H9 (cell line): ENCODE measurements around the gene LDLRAD4. TPM values are rescaled to one million over a fixed set of nuclear protein-coding genes. Genes with fewer than 3 reads are reported as not detected.

Experiments used
- DNase-seq: peaks from one replicate; pipeline ENCODE4 v3.0.0-alpha.2; 2017
- H2AFZ ChIP-seq: one replicate; pipeline ENCODE4 v1.6.1; 2013; ENCODE audit warnings: mild to moderate bottlenecking, low read length, control low read depth, moderate library complexity
- H2AK5ac ChIP-seq: 2 replicates; pipeline ENCODE4 v1.6.1; 2013; ENCODE audit warnings: low read length, control low read depth, mixed read lengths; ENCODE audit not compliant: insufficient read length
- H2BK120ac ChIP-seq: one replicate; pipeline ENCODE4 v1.6.1; 2013; ENCODE audit warnings: low read depth, mild to moderate bottlenecking, low read length, control low read depth, inconsistent platforms; ENCODE audit not compliant: poor library complexity, severe bottlenecking
- H2BK12ac ChIP-seq: 2 replicates; pipeline ENCODE4 v1.6.1; 2013; ENCODE audit warnings: low read length, control low read depth, mixed read lengths, low read depth; ENCODE audit not compliant: insufficient read length
- H2BK15ac ChIP-seq: 2 replicates; pipeline ENCODE4 v1.6.1; 2013; ENCODE audit warnings: low read depth, low read length, control low read depth
- H2BK20ac ChIP-seq: one replicate; pipeline ENCODE4 v1.6.1; 2013; ENCODE audit warnings: low read depth, mild to moderate bottlenecking, low read length, control low read depth, inconsistent platforms; ENCODE audit not compliant: poor library complexity, severe bottlenecking
- H2BK5ac ChIP-seq: 2 replicates; pipeline ENCODE4 v1.6.1; 2013; ENCODE audit warnings: low read length, control low read depth, mixed read lengths; ENCODE audit not compliant: insufficient read length
- H3K14ac ChIP-seq: 2 replicates; pipeline ENCODE4 v1.6.1; 2013; ENCODE audit warnings: low read length, control low read depth; ENCODE audit not compliant: insufficient read depth
- H3K18ac ChIP-seq: 2 replicates; pipeline ENCODE4 v1.6.1; 2013; ENCODE audit warnings: low read depth, mild to moderate bottlenecking, mixed read lengths, low read length, control low read depth; ENCODE audit not compliant: insufficient read length
- H3K23ac ChIP-seq: 2 replicates; pipeline ENCODE4 v1.6.1; 2013; ENCODE audit warnings: low read length, control low read depth, mixed read lengths, low read depth; ENCODE audit not compliant: insufficient read length
- H3K23me2 ChIP-seq: 2 replicates; pipeline ENCODE4 v1.6.1; 2013; ENCODE audit warnings: low read depth, mild to moderate bottlenecking, mixed read lengths, low read length, control low read depth; ENCODE audit not compliant: insufficient read length, poor library complexity, severe bottlenecking
- H3K27ac ChIP-seq: 2 replicates; pipeline ENCODE4 v1.5.1; 2013; ENCODE audit warnings: low read length, control low read depth, mixed read lengths, low read depth; ENCODE audit not compliant: insufficient read length
- H3K27me3 ChIP-seq: 2 replicates; pipeline ENCODE4 v1.6.1; 2013; ENCODE audit warnings: low read length, control low read depth, inconsistent platforms; ENCODE audit not compliant: insufficient read depth
- H3K4ac ChIP-seq: 2 replicates; pipeline ENCODE4 v1.6.1; 2013; ENCODE audit warnings: low read depth, mild to moderate bottlenecking, control low read depth, inconsistent platforms, low read length, moderate library complexity
- H3K4me1 ChIP-seq: 2 replicates; pipeline ENCODE4 v1.6.1; 2013; ENCODE audit warnings: low read length, control low read depth, inconsistent platforms; ENCODE audit not compliant: insufficient read depth
- H3K4me2 ChIP-seq: 2 replicates; pipeline ENCODE4 v1.6.1; 2013; ENCODE audit warnings: low read length, control low read depth, mixed read lengths; ENCODE audit not compliant: insufficient read length, insufficient read depth
- H3K56ac ChIP-seq: 2 replicates; pipeline ENCODE4 v1.6.1; 2013; ENCODE audit warnings: low read depth, mild to moderate bottlenecking, mixed read lengths, low read length, control low read depth; ENCODE audit not compliant: insufficient read length
- H3K79me1 ChIP-seq: 2 replicates; pipeline ENCODE4 v1.6.1; 2013; ENCODE audit warnings: low read depth, mild to moderate bottlenecking, moderate library complexity, low read length, control low read depth, inconsistent platforms; ENCODE audit not compliant: insufficient read depth, poor library complexity, severe bottlenecking
- H3K79me2 ChIP-seq: 2 replicates; pipeline ENCODE4 v1.6.1; 2013; ENCODE audit warnings: low read length, control low read depth, inconsistent platforms; ENCODE audit not compliant: insufficient read depth
- H3K9ac ChIP-seq: 2 replicates; pipeline ENCODE4 v1.6.1; 2013; ENCODE audit warnings: low read length, control low read depth, mixed read lengths; ENCODE audit not compliant: insufficient read length; ENCODE audit errors: extremely low read depth
- H3K9me3 ChIP-seq: one replicate; pipeline ENCODE4 v1.6.1; 2013; ENCODE audit warnings: low read depth, low read length, inconsistent platforms; ENCODE audit not compliant: control insufficient read depth
- H3T11ph ChIP-seq: one replicate; pipeline ENCODE4 v1.6.1; 2013; ENCODE audit warnings: mild to moderate bottlenecking, low read length, control low read depth, inconsistent platforms
- H4K20me1 ChIP-seq: one replicate; pipeline ENCODE4 v1.6.1; 2013; ENCODE audit not compliant: control insufficient read depth, insufficient read length, insufficient read depth
- H4K5ac ChIP-seq: 2 replicates; pipeline ENCODE4 v1.6.1; 2013; ENCODE audit warnings: low read depth, mild to moderate bottlenecking, mixed read lengths, low read length, control low read depth; ENCODE audit not compliant: insufficient read length
- H4K8ac ChIP-seq: replicated peaks from 2 replicates; pipeline ENCODE4 v1.6.1; 2013; ENCODE audit warnings: low read length, control low read depth, mixed read lengths, low read depth; ENCODE audit not compliant: insufficient read length
- H4K91ac ChIP-seq: 2 replicates; pipeline ENCODE4 v1.6.1; 2013; ENCODE audit warnings: low read depth, mild to moderate bottlenecking, moderate library complexity, mixed read lengths, low read length, control low read depth; ENCODE audit not compliant: insufficient read length
- H3K27ac Mint-ChIP-seq, 3 experiments: 2 replicates in 2 of 3; 3 replicates in 1 of 3; pipeline ENCODE4 v1.8.0; 2020 to 2021; ENCODE audit warnings: mixed read lengths in 3 of 3, mild to moderate bottlenecking in 1 of 3, moderate library complexity in 1 of 3
- H3K27me3 Mint-ChIP-seq: 2 replicates; pipeline ENCODE4 v1.8.0; 2021; ENCODE audit warnings: low read depth, mild to moderate bottlenecking, moderate library complexity, mixed read lengths
- H3K36me3 Mint-ChIP-seq, 3 experiments: 2 replicates in 2 of 3; 3 replicates in 1 of 3; pipeline ENCODE4 v1.8.0; 2020 to 2021; ENCODE audit warnings: low read depth in 3 of 3, mixed read lengths in 3 of 3; ENCODE audit not compliant: insufficient read depth in 1 of 3
- H3K4me1 Mint-ChIP-seq, 2 experiments: 2 replicates each; pipeline ENCODE4 v1.8.0; 2020; ENCODE audit warnings: mixed read lengths in 2 of 2
- H3K4me3 Mint-ChIP-seq, 2 experiments: 2 replicates in 1 of 2; 3 replicates in 1 of 2; pipeline ENCODE4 v1.8.0; 2020 to 2021; ENCODE audit warnings: mild to moderate bottlenecking in 2 of 2, mixed read lengths in 2 of 2, moderate library complexity in 1 of 2
- H3K9me3 Mint-ChIP-seq, 2 experiments: 2 replicates in 1 of 2; 3 replicates in 1 of 2; pipeline ENCODE4 v1.8.0; 2020; ENCODE audit warnings: mild to moderate bottlenecking in 2 of 2, mixed read lengths in 2 of 2, moderate library complexity in 1 of 2
- CTCF ChIP-seq: fragments of 200-600 bp; sonication (generic); conservative IDR thresholded peaks from 3 replicates; pipeline ENCODE4 v1.8.0; 2021; ENCODE audit warnings: antibody characterized with exemption, mild to moderate bottlenecking
- WGBS: extraction: QIAGEN DNeasy Blood & Tissue Kit; methylation state at CpG from one replicate; pipeline ENCODE4 v1.1.7; 2013; ENCODE audit warnings: missing lambda C conversion rate, low lambda C conversion rate, mixed read lengths; ENCODE audit not compliant: insufficient read length; ENCODE audit errors: extremely low coverage; 5-methylcytosine and 5-hydroxymethylcytosine counted together
- total RNA-seq: library from RNA; stranded (reverse); gene quantifications from 2 replicates; pipeline ENCODE4 v1.2.1, GENCODE V29; 2021

LDLRAD4 gene
- total RNA-seq, 1 experiment from 2014 or later: 3.9 TPM

DNA sequence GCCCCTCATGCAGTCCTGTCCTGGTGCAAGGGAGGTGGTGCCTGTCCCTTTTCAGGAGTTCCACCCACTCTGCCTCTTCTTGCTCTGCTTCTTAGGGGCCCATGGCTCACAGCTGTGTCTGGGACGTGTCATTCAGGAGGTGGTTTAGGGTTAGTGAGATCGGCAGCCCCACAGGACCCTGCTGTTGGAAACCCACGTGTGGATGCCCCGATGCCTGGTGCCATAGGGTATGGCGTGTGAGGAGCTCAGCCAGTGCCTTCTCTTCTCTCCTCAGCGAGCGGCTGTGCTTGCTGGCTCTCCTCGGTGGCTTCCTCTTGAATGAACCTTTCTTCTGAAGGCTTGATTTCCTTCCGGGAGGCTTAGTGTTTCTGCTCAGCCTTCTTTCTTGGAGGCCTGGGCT, 55.2 kb downstream of the LDLRAD4 start:
- no peak overlapping the region for H2BK12ac ChIP-seq
- H3K9me3 Mint-ChIP-seq: no peaks in the 10 kb centered on the region
- no peak overlapping the region for H2AK5ac ChIP-seq
- H3K79me1 ChIP-seq: no peaks in the 10 kb centered on the region
- H3K4me1 Mint-ChIP-seq: peaks cover 20 to 25% of the 10 kb centered on the region in 2 experiments
- no peak overlapping the region for H4K5ac ChIP-seq
- no peak overlapping the region for H3K23ac ChIP-seq
- no peak overlapping the region for H3K56ac ChIP-seq
- no peak overlapping the region for H3K4ac ChIP-seq
- H2BK15ac ChIP-seq: no peak overlapping the region
- no peak overlapping the region for H4K91ac ChIP-seq
- H3K79me2 ChIP-seq: no peaks in the 10 kb centered on the region
- no peak for TF ChIP-seq CTCF
- H3K4me2 ChIP-seq: no peak overlapping the region
- H4K20me1 ChIP-seq: no peaks in the 10 kb centered on the region
- peak overlapping the region; percentile 8; the same call in 1 of the 2 replicates for H3K14ac ChIP-seq
- no peak for DNase-seq
- WGBS: no CpG with 5 or more reads among the region's 9 CpGs
- peak overlapping the region in 1 of 3 experiments; percentile 22; a peak in 1 of 7 replicates for H3K27ac Mint-ChIP-seq
- H3K4me3 Mint-ChIP-seq: no peak overlapping the region
- peaks cover 49% of the 10 kb centered on the region for H3K27me3 Mint-ChIP-seq
- H3K18ac ChIP-seq: no peak overlapping the region
- no peak overlapping the region for H2BK5ac ChIP-seq
- no peaks in the 10 kb centered on the region for H3K36me3 Mint-ChIP-seq
- H3K27ac ChIP-seq: no peak overlapping the region
- no peak overlapping the region for H4K8ac ChIP-seq
- H3K9ac ChIP-seq: no peak overlapping the region
- no peaks in the 10 kb centered on the region for H3K9me3 ChIP-seq
- no peaks in the 10 kb centered on the region for H3K23me2 ChIP-seq
- H2BK20ac ChIP-seq: no peak overlapping the region
- no peaks in the 10 kb centered on the region for H3K4me1 ChIP-seq
- H3K27me3 ChIP-seq: no peaks in the 10 kb centered on the region
- H2BK120ac ChIP-seq: no peak overlapping the region
- no peak overlapping the region for H2AFZ ChIP-seq
- no peak overlapping the region for H3T11ph ChIP-seq
